Stimulated activated CD8-positive, alpha-beta memory T cell treated with anti-CD3 and anti-CD28 coated beads, Interleukin-4, amount 100 ng/mL, for 48 hours (primary cell): ENCODE measurements around the gene LPXN.

Experiments
- DNase-seq: peaks from one replicate; pipeline ENCODE4 v3.0.0-alpha.2; 2020

Gene LPXN

GRCh38 chr11:58575377-58576020 is at the start of gene LPXN:
Gene LPXN (minus strand): TSS chr11:58575856. CDS start chr11:58575772, 84 bp downstream.
- peak; percentile 58 for DNase-seq

- no peak for DNase-seq
These were observed 49.4 kb upstream of the LPXN start for GRCh38 chr11:58625086-58625485.

GRCh38 chr11:58622344-58622743 is 46.7 kb upstream of the LPXN start, which contains the start of gene CNTF:
Gene CNTF (plus strand): TSS chr11:58622665. CDS start chr11:58622753, 88 bp downstream.
- no peak for DNase-seq

- no peak for DNase-seq
These were observed 46.1 kb upstream of the LPXN start for GRCh38 chr11:58621586-58622262.

- no peak for DNase-seq
These were observed 42.4 kb upstream of the LPXN start for GRCh38 chr11:58617976-58618557.

- no peak for DNase-seq
These were observed 40.9 kb upstream of the LPXN start for GRCh38 chr11:58616594-58616993.

- DNase-seq, result no peak
These were observed 39.9 kb upstream of the LPXN start for GRCh38 chr11:58615559-58615958.

- DNase-seq, result no peak
These were observed 37.6 kb upstream of the LPXN start for GRCh38 chr11:58613228-58613627.

GRCh38 chr11:58609723-58610122 is 34.1 kb upstream of the LPXN start:
- DNase-seq, result no peak

- DNase-seq, result no peak
These were observed 32.7 kb upstream of the LPXN start for GRCh38 chr11:58608331-58608730.

- no peak for DNase-seq
These were observed 31.5 kb upstream of the LPXN start for GRCh38 chr11:58606930-58607714.

- DNase-seq, result no peak
These were observed 24.9 kb upstream of the LPXN start for GRCh38 chr11:58600510-58600909.

- DNase-seq, result no peak
These were observed 22.0 kb upstream of the LPXN start for GRCh38 chr11:58597486-58598144.

- no peak for DNase-seq
These were observed 21.0 kb upstream of the LPXN start for GRCh38 chr11:58596621-58597020.

GRCh38 chr11:58594826-58595225 is 19.2 kb upstream of the LPXN start:
- no peak for DNase-seq

- peak; percentile 65 for DNase-seq
These were observed 17.3 kb upstream of the LPXN start for GRCh38 chr11:58592760-58593472.

GRCh38 chr11:58591659-58592058 is 16.0 kb upstream of the LPXN start:
- no peak for DNase-seq

- DNase-seq, result no peak
These were observed 11.3 kb upstream of the LPXN start for GRCh38 chr11:58586998-58587397.

- no peak for DNase-seq
These were observed 6.8 kb upstream of the LPXN start for GRCh38 chr11:58582437-58582836.

GRCh38 chr11:58580311-58580710 is 4.7 kb upstream of the LPXN start:
- DNase-seq, result no peak

- DNase-seq, result peak; percentile 92
These were observed 3.8 kb upstream of the LPXN start for GRCh38 chr11:58579192-58580129.
